Testis (tissue), 3 donors: ENCODE results near the gene FOXO6. TPM values are rescaled to one million over a fixed set of nuclear protein-coding genes. Genes with fewer than 3 reads are reported as not detected.

Experiments used
- DNase-seq: peaks from one replicate; pipeline ENCODE4 v3.0.0-alpha.2; 2019
- H3K27ac ChIP-seq, 2 donors: fragments of 200-600 bp; sonication (generic); one replicate each; pipeline ENCODE4 v1.5.1; 2019
- H3K27me3 ChIP-seq: fragments of 200-600 bp; sonication (generic); one replicate; pipeline ENCODE4 v1.5.1; 2019
- H3K36me3 ChIP-seq: fragments of 200-600 bp; sonication (generic); one replicate; pipeline ENCODE4 v1.5.1; 2017; ENCODE audit warnings: low read depth; ENCODE audit errors: missing control alignments
- H3K4me1 ChIP-seq: fragments of 200-600 bp; sonication (generic); one replicate; pipeline ENCODE4 v1.5.1; 2019
- H3K4me3 ChIP-seq, 2 donors: fragments of 200-600 bp; sonication (generic); one replicate each; pipeline ENCODE4 v1.5.1; 2017 to 2019
- H3K9me3 ChIP-seq: fragments of 200-600 bp; sonication (generic); one replicate; pipeline ENCODE4 v1.5.1; 2017
- CTCF ChIP-seq, 3 experiments: fragments of 450-650 bp in 2 of 3; fragments of 200-600 bp in 1 of 3; sonication (generic) in 1 of 3; IDR thresholded peaks; one replicate each; pipeline ENCODE4 v1.5.1; 2016 to 2019; ENCODE audit warnings: antibody characterized with exemption in 3 of 3, mild to moderate bottlenecking in 2 of 3, moderate library complexity in 1 of 3
- POLR2A ChIP-seq: fragments of 450-650 bp; IDR thresholded peaks from one replicate; pipeline ENCODE4 v1.6.1; 2017; ENCODE audit warnings: antibody characterized with exemption, mild to moderate bottlenecking, moderate library complexity
- WGBS, 2 donors: methylation state at CpG; one replicate each; pipeline ENCODE4 v1.1.5; 2018; 5-methylcytosine and 5-hydroxymethylcytosine counted together
- intact Hi-C: fragments of 100-400 bp; cut with DNase I; formaldehyde crosslinking; loops from one replicate; pipeline ENCODE4 v1.15.1; 2023; ENCODE audit warnings: low total_unique reads
- polyA plus RNA-seq: library from polyadenylated mRNA; stranded (reverse); fragments of 350-450 nt; fragmentation: Illumina TruSeq; extraction: RNeasy Lipid Tissue Mini Kit (QIAGEN cat#74804); gene quantifications from one replicate; pipeline ENCODE4 v1.2.3, GENCODE V29; 2014; ENCODE audit warnings: low read depth, low replicate concordance; ENCODE audit not compliant: insufficient read depth
- total RNA-seq, 2 donors: library from RNA; depleted of rRNA; stranded (reverse); fragments of >200 nt; gene quantifications; one replicate each; pipeline ENCODE4 v1.2.3, GENCODE V29; 2016

Gene FOXO6
- total and polyA plus RNA-seq, 3 donors from 2014 or later, result 2.4 to 4.5 (median 3.8) TPM

- Histone ChIP-seq H3K27me3 (no peaks in the 10 kb centered on the region), H3K27ac (no peak overlapping the region), H3K36me3 (no peaks in the 10 kb centered on the region), H3K4me1 (peaks cover 26% of the 10 kb centered on the region), H3K9me3 (no peaks in the 10 kb centered on the region), H3K4me3 (no peak overlapping the region)
- no peak for DNase-seq
- TF ChIP-seq POLR2A (no peak), CTCF (IDR thresholded peaks at IDR 0.05) (no peak)
- WGBS, 2 donors, result 71 to 82% methylated on average over 4 of the region's 4 CpGs
- intact Hi-C loops, result no loop called here
Measured at GRCh38 chr1:41363591-41364320, 2.5 kb downstream of the FOXO6 start.

DNA sequence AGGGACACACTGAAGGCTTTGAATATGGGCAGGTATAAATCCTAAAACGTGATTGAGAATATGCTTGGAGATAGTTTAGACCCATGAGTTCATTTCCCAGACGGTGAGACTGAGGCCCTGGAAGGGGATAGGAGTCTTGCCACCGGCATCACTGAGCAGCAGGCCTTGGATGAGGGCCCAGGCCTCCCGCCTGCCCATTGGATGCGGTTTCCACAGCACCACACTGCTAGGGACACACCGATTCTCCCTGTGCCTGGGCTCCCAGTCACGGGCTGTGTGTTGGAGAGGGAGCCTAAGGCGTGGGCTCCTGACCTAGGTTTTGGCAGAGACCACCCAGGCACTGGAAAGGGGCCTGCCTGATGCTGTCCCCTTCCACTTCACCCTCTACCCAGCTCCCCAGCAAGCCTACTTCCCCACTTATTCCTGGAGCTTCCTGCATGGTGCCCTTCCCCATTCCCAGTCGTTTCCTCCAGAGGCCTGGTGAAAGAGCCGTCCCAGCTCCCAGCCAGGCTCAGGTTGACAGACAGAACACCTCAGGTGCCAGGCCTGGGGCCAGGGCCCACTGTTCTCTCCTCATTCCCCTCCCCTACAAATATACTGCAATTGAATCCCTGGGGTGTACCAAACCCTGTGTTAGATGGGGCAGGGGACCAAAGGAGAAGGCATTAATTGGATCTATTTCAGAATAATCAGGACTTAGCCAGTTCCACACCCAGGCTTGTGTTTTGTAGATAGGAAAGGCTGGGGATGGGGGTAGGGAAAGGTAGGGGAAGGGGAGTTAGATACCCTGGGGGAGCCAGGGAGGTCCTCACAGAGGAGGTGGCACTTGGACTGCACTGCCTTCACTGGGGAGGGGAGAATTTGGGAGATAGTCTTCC, 3.4 kb downstream of the FOXO6 start:
- H3K27me3 ChIP-seq, result no peaks in the 10 kb centered on the region
- no peak for TF ChIP-seq POLR2A
- TF ChIP-seq CTCF (IDR thresholded peaks at IDR 0.05), result no peak
- no peaks in the 10 kb centered on the region for H3K36me3 ChIP-seq
- no peak overlapping the region for H3K27ac ChIP-seq
- peak overlapping the region in 1 of 2 donors; percentile 6 for H3K4me3 ChIP-seq
- no peak for DNase-seq
- no peaks in the 10 kb centered on the region for H3K9me3 ChIP-seq
- WGBS, 2 donors, result 47 to 83% methylated on average over 9 to 10 of the region's 10 CpGs
- intact Hi-C loops, result no loop called here
- H3K4me1 ChIP-seq, result peaks cover 30% of the 10 kb centered on the region

- DNase-seq, result no peak
- peak overlapping the region in 1 of 2 donors; percentile 6 for H3K4me3 ChIP-seq
- H3K27ac ChIP-seq, result no peak overlapping the region
- H3K4me1 ChIP-seq, result peaks cover 30% of the 10 kb centered on the region
- H3K9me3 ChIP-seq, result no peaks in the 10 kb centered on the region
- intact Hi-C loops, result no loop called here
- H3K36me3 ChIP-seq, result no peaks in the 10 kb centered on the region
- TF ChIP-seq POLR2A, result no peak
- no peak for TF ChIP-seq CTCF (IDR thresholded peaks at IDR 0.05)
- no peaks in the 10 kb centered on the region for H3K27me3 ChIP-seq
Measured at GRCh38 chr1:41365320-41365633, 4.0 kb downstream of the FOXO6 start.

DNA sequence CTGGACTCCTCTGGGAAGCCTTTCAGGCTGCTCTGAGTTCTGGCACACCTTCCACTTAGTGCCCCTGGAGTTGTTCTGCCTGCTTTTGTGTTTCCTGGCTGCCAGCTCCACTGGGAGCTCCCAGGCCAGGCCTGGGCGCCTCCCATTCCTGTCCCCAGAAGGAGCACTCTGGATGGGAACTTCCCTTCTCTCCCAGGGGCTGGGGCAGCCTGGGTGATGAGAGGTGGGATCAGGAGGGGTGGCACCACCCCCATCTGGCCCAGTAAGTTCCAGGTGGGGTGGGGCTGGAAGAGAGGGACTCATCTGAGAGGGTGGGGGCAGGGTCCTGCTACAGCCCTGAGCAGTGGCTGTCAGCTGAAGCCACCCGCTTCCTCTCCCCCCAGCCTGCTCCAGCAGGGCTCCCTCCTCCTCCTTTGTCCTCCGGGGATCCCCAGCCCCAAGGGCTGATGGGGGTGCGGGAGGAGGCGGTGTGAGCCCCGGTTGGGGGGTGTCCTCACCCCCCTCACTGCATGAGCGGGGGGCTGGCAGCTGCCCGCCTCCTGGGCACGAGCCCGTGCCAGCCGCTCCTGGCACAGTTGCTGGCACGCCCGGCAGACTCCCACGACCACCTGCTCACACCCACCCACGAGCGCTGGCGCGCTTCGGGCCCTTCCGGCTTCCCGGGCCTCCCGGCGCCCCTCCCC, 4.7 kb downstream of the FOXO6 start:
- no peaks in the 10 kb centered on the region for H3K9me3 ChIP-seq
- no peaks in the 10 kb centered on the region for H3K36me3 ChIP-seq
- no peak for TF ChIP-seq POLR2A
- no peak for TF ChIP-seq CTCF (IDR thresholded peaks at IDR 0.05)
- WGBS, 2 donors, result 4% methylated on average over 22 of the region's 23 CpGs; no CpG with 5 or more reads in 1 of the 2 donors
- DNase-seq, result no peak
- peak overlapping the region; percentile 46 to 54 for H3K4me3 ChIP-seq
- peaks cover 36% of the 10 kb centered on the region for H3K4me1 ChIP-seq
- H3K27ac ChIP-seq, result peak overlapping the region; percentile 35 to 58
- intact Hi-C loops, result no loop called here
- H3K27me3 ChIP-seq, result no peaks in the 10 kb centered on the region
